GM21360 (cell line): Measurements from ENCODE around the gene EIF4G1.

Experiments
- ATAC-seq: cut with Tn5 transposase; IDR thresholded peaks from one replicate; pipeline ENCODE4 v1.9.1; 2021; ENCODE audit warnings: mild to moderate bottlenecking, moderate library complexity; ENCODE audit not compliant: unreplicated experiment

The EIF4G1 gene

DNA sequence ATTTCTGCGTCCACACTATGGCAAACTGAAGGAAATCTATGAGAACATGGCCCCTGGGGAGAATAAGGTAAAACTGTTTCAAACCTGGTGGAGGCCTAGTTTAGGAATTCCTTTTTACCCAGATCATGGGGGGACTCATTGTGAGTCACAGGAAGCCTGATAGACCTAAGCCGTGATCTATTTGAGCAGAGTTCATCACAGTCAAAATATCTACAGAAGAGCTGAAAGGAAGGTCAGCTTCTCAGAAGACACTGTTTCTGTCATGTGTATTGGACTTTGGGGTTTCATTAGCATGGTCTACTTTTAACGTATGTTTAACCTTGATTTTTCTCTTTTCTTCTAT is 14.1 kb upstream of the EIF4G1 start:
- ATAC-seq, result no peak

DNA sequence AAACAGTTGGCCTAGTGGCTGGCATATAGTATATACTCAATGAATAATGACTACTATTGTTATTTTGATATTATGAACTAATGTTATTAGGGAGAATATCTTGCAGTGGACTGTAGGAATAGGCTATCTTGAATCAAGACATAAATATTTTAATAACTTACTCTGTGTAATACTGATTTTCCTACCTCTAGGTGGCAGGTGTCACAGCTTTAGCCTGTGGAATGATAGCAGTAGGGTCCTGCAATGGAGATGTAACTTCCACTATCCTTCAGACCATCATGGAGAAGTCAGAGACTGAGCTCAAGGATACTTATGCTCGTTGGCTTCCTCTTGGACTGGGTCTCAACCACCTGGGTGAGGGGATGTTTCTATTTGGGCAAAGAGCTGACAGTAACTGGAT is 8.8 kb upstream of the EIF4G1 start:
- ATAC-seq, result no peak

DNA sequence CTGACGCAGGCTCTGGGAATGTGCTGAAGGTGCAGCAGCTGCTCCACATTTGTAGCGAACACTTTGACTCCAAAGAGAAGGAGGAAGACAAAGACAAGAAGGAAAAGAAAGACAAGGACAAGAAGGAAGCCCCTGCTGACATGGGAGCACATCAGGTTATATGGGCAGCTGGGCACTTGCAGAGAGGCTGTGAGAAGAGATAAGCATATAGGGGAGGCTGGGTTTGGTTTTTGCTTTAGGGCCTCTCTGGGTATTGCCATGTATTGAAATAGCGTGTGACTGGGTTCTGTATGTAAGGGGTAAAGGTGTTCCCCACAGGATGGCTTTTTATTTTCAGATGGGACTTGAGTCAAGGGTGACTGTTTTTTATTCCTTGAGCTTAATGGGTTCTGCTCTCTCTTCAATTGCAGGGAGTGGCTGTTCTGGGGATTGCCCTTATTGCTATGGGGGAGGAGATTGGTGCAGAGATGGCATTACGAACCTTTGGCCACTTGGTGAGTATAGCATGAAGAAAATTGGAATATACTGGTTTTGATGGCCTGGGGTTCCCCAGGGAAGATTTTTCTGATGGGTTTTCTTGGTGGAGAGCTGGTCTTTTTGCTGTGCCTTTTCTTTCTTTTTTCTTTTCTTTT is 7.9 kb upstream of the EIF4G1 start:
- ATAC-seq, result no peak

DNA sequence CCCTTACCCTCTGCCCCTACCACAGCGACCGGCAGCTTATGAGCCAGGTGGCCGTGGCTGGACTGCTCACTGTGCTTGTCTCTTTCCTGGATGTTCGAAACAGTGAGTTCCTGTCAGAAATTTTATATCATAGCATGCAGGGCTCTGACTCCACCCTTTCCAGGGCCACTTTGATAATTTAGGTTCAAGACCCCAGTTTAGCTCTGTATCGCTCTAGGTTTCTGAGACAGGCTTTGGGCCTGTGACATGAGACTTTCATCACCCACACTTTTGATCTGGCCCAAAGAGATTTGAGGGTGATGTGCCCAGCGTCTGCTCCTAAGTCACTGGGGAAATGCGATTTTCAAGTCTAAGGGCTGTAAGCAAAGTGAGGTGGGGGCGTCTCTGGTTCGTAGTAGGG is 6.5 kb upstream of the EIF4G1 start:
- no peak for ATAC-seq

DNA sequence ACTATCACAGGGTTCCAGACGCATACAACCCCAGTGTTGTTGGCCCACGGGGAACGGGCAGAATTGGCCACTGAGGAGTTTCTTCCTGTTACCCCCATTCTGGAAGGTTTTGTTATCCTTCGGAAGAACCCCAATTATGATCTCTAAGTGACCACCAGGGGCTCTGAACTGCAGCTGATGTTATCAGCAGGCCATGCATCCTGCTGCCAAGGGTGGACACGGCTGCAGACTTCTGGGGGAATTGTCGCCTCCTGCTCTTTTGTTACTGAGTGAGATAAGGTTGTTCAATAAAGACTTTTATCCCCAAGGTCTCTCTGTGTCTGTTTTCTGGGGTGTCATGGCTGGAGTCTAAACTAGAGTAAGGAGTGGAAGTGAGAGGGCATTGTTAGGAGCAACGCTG is 5.7 kb upstream of the EIF4G1 start:
- ATAC-seq, result no peak

DNA sequence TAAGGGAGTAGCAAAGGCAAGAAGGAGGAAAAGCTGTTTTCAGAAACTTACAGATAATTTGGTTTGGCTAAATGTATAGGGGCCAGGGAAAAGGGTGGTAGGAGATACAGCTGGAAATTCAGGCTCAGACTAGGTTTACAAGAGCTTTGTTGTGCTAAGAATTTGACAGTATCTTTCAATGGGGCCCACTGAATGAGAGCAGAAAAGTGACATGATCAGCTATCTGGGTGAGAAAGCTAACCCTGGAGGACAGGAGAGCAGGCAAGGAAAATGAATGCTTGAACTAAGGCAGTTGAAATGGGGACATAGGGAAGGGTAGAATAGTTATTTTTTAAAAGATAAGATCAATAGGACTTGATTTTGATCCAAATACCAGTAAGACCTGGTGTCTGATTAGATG is 2.8 kb upstream of the EIF4G1 start:
- ATAC-seq, result no peak

DNA sequence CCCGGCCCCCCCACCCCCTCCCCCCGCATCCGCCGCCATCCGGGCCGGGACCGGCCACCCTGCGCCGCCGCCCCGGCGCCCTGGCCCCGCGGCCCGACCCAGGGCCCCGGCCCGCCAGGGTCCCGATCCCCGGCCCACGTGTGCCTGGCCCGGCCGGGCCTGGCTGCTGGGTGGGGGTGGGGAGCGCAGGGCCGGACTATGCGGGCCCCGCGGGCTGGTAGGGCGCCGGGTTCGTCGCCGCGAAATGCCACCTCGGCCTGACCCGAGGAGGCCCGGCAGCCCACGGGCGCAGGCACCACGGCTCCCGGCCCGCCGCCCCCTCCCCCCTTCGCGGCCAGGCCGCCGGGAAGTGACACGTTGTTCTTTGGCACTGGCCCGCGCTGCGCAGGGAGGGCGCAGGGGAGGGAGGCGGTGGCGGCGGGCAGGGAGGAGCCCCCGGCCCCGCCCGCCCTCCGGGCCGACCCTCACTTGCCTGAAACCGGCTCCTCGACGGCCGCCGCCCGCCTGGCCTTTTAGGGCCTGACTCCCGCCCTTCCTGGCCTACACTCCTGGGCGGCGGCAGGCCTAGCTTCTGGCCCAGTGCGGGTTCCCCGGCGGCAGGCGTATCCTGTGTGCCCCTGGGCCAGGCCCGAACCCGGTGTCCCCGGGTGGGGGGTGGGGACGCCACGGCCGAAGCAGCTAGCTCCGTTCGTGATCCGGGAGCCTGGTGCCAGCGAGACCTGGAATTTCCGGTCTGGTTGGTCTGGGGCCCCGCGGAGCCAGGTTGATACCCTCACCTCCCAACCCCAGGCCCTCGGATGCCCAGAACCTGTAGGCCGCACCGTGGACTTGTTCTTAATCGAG is 515 bp downstream of the EIF4G1 start:
- ATAC-seq, result peak; percentile 36

DNA sequence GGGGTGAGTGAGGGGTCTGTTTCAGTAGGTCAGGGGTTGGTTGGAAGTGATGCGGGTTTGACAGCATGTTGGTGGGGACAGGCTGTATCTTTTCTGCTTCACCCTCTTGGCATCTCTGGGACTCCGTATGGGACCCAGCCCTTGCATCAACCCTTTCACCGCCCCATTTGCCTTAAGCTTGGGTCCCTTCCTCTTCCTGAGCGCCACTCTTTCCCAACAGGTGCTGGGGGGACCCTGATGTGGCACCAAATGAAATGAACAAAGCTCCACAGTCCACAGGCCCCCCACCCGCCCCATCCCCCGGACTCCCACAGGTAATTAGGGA is 1.1 kb downstream of the EIF4G1 start:
- ATAC-seq, result peak; percentile 4

DNA sequence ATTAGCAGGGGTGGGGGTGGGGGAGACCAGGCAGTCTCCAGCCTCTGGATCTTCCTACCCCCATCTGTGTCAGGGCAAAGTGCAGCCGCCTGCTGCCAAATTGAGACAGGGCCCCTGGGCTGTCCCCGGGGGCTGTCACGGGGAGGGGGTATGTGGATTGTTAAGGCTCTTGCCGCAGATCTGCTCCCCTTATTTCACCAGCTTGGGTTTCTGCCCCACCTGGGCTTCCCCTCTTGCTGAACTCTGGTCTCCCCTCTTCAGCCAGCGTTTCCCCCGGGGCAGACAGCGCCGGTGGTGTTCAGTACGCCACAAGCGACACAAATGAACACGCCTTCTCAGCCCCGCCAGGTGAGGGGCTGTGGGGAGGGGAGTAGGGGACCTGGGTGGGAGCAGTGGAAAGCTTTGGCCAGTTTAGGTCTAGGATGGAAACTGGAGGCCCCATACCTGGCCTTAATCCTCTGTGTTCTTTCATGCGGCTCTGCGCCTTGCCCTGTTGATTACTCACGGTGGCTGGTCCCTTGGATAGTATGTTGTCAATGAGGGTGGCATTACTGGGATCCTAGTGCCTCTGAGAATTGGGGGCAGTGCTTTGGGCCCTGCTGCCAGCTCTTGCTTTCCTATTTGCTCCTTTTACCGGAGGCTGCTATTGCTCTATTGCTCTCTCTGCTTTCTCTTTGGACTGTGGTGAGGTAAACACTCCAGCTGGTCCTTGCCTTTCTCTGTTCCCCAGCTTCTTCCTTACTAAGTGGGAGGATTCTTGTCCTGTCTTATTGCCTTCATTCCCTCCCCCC is 1.7 kb downstream of the EIF4G1 start:
- no peak for ATAC-seq

DNA sequence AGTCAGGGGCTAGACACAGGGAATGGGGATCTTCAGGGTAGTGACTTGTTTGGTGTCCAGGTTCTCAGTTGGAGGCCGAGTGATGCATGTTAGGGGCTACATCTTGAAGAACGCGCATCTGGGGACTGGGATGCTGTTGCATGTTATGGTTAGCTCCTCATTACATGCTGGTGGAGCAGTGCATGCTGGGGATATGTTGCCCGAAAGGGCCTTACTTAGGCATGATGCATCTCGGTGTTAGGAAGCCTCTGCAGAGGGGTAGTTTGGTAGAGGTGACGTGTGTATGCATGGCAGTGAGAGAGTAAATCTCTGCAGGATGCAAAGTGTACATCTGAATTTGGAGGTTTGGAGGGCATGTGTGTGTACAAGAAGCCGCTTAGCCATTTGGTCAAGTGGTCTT is 2.4 kb downstream of the EIF4G1 start:
- no peak for ATAC-seq

DNA sequence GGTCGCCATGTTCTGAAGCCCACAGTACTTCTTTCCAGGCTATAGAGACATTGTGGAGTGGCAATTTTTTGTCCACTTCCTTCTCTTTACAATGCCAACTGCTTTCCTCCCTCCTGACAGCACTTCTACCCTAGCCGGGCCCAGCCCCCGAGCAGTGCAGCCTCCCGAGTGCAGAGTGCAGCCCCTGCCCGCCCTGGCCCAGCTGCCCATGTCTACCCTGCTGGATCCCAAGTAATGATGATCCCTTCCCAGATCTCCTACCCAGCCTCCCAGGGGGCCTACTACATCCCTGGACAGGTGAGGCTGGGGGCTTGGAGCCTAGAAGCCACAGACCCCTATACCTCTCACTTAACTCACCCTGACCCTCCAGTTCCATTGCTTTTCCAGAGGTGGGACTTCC is 2.8 kb downstream of the EIF4G1 start:
- ATAC-seq, result no peak

DNA sequence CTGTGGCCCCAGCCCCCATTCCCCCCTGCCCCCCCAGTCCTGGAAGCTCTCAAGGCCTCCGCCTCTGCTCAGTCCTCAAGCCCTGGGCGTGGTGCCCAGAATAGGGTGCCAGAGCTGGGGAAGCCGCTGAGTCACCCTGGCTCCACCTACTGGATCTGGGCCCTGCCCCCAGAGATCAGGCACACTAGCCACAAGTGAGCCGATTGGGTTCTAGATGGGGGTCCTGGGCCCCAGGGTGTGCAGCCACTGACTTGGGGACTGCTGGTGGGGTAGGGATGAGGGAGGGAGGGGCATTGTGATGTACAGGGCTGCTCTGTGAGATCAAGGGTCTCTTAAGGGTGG is 5.7 kb downstream of the EIF4G1 start:
- no peak for ATAC-seq

DNA sequence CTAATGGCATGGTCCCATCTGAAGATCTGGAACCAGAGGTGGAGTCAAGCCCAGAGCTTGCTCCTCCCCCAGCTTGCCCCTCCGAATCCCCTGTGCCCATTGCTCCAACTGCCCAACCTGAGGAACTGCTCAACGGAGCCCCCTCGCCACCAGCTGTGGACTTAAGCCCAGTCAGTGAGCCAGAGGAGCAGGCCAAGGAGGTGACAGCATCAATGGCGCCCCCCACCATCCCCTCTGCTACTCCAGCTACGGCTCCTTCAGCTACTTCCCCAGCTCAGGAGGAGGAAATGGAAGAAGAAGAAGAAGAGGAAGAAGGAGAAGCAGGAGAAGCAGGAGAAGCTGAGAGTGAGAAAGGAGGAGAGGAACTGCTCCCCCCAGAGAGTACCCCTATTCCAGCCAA is 7.3 kb downstream of the EIF4G1 start:
- no peak for ATAC-seq

DNA sequence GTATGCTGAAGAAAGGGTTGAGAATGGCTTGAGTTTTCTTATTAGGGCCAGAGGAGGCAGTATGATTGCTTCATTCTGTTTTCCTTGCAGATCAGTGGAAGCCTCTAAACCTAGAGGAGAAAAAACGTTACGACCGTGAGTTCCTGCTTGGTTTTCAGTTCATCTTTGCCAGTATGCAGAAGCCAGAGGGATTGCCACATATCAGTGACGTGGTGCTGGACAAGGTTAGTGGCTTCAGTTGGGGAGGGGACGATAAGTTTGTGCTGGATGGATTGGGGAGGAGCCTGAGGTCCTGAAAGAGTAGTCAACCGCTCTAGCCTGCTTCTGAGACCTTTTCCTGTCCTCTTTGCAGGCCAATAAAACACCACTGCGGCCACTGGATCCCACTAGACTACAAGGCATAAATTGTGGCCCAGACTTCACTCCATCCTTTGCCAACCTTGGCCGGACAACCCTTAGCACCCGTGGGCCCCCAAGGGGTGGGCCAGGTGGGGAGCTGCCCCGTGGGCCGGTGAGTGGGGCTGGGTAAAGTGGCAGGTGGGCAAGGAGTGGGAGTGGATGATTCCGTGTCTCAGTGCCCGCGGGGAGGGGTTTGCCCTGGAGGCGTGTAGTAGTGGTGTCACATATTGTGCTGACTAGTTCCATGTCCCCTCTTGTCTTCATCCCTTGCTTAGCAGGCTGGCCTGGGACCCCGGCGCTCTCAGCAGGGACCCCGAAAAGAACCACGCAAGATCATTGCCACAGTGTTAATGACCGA is 8.5 kb downstream of the EIF4G1 start:
- no peak for ATAC-seq

DNA sequence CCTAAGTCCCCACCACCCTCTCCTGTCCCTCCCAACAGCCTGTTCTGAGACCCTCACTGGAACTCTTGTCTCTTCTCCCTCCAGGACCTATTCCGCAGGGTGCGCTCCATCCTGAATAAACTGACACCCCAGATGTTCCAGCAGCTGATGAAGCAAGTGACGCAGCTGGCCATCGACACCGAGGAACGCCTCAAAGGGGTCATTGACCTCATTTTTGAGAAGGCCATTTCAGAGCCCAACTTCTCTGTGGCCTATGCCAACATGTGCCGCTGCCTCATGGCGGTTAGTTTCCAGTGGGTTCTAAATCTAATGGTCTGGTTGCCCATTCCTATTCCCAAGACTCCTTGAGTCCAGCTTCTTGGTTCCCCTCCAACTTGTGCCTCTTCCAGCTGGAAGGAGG is 9.3 kb downstream of the EIF4G1 start:
- ATAC-seq, result no peak

DNA sequence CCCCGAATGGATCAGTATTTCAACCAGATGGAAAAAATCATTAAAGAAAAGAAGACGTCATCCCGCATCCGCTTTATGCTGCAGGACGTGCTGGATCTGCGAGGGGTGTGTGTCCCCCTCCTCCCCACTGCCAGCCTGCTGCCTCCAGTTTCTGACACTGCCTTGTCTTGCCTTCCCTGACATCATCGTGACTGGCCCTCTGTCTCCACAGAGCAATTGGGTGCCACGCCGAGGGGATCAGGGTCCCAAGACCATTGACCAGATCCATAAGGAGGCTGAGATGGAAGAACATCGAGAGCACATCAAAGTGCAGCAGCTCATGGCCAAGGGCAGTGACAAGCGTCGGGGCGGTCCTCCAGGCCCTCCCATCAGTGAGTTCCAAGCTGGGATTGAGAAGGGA is 10.9 kb downstream of the EIF4G1 start:
- ATAC-seq, result no peak

DNA sequence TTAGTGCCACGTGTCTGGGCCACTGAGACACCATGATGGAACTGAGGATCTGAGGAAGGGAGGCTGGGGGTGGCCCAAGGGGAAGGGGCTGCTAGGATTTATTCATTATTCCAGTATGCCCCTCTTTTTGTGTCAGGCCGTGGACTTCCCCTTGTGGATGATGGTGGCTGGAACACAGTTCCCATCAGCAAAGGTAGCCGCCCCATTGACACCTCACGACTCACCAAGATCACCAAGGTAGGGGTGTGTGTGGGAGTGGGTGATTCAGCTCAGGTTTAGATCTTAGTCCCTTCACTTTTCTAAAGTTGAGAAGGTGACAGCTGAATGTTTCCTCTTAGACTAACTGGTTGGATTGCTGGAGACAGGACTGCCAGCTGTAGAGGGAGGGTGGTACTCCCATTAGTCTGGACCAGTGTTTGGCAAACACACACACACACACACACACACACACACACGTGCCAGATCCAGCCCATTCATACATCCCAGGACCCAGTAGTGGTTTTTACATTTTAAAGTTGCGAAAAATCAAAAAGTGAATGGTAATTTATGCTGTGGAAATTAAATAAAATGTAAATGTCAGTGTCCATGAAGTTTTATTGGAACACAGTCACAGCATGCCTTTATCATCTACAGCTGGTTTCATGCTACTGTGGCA is 11.4 kb downstream of the EIF4G1 start:
- no peak for ATAC-seq

DNA sequence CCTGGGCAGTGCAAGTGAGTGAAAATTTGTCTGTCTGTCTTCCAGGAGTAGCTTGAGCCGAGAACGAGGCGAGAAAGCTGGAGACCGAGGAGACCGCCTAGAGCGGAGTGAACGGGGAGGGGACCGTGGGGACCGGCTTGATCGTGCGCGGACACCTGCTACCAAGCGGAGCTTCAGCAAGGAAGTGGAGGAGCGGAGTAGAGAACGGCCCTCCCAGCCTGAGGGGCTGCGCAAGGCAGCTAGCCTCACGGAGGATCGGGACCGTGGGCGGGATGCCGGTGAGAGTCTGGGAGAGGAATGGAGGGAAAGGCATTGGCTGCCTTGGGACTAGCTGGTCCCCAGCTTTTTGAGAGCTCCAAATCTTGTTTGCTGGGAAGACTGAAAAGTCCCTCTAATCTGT is 12.8 kb downstream of the EIF4G1 start:
- ATAC-seq, result no peak

DNA sequence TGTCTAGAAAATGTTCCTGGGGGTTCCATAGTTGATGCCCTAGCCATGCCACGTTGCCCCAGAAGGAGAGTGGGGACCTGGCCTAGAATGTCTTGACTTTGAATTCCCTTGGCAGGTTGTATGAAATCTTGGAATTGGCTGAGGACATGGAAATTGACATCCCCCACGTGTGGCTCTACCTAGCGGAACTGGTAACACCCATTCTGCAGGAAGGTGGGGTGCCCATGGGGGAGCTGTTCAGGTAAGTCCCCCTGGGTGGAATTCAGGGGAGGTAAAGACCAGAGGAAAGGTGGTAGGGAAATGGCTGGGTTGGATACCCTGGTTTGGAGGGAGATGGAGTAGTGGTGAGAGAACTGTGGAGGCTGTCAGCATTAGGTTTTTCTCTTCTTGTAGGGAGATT is 14.1 kb downstream of the EIF4G1 start:
- no peak for ATAC-seq

DNA sequence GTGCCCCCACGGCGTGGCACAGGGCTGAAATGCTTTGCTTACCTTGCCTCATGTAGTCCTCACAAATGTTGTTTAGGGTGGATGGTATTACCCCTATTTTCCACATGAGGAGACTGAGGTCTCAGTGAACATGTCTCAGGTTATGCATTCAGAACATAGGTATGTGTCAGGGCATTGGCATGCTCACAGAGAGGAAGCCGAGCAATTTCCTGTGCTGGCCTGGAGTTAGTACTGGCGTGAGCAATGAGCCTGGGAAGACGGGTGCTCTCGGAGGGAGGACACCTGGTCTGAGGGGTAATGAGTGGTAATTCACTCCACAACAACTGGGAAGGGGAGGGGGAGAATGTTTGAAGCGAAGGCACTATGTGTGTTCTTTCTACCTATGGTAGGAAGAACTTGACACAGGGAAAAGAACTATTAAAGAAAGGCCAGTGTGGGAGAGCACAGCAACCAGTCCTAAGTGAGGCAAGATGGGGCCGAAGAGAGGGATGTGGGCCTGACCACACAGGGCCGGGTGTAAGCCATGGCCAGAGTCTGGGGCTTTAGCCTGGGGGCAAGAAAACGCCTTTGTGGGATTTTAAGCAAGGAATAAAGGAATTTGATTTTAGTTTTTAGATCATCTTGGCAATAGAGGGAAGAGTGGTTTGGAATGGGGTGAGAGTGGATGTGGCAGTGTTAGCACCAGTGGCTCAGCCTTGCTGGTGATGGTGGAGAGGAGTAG is 18.1 kb downstream of the EIF4G1 start:
- ATAC-seq, result no peak
